H9 (cell line): Measurements from ENCODE around the gene NEIL1. TPM values are rescaled to one million over a fixed set of nuclear protein-coding genes. Genes with fewer than 3 reads are reported as not detected.

ENCODE experiments used
- DNase-seq: peaks from one replicate; pipeline ENCODE4 v3.0.0-alpha.2; 2017
- H2AFZ ChIP-seq: one replicate; pipeline ENCODE4 v1.6.1; 2013; ENCODE audit warnings: mild to moderate bottlenecking, low read length, control low read depth, moderate library complexity
- H2AK5ac ChIP-seq: 2 replicates; pipeline ENCODE4 v1.6.1; 2013; ENCODE audit warnings: low read length, control low read depth, mixed read lengths; ENCODE audit not compliant: insufficient read length
- H2BK120ac ChIP-seq: one replicate; pipeline ENCODE4 v1.6.1; 2013; ENCODE audit warnings: low read depth, mild to moderate bottlenecking, low read length, control low read depth, inconsistent platforms; ENCODE audit not compliant: poor library complexity, severe bottlenecking
- H2BK12ac ChIP-seq: 2 replicates; pipeline ENCODE4 v1.6.1; 2013; ENCODE audit warnings: low read length, control low read depth, mixed read lengths, low read depth; ENCODE audit not compliant: insufficient read length
- H2BK15ac ChIP-seq: 2 replicates; pipeline ENCODE4 v1.6.1; 2013; ENCODE audit warnings: low read depth, low read length, control low read depth
- H2BK20ac ChIP-seq: one replicate; pipeline ENCODE4 v1.6.1; 2013; ENCODE audit warnings: low read depth, mild to moderate bottlenecking, low read length, control low read depth, inconsistent platforms; ENCODE audit not compliant: poor library complexity, severe bottlenecking
- H2BK5ac ChIP-seq: 2 replicates; pipeline ENCODE4 v1.6.1; 2013; ENCODE audit warnings: low read length, control low read depth, mixed read lengths; ENCODE audit not compliant: insufficient read length
- H3K14ac ChIP-seq: 2 replicates; pipeline ENCODE4 v1.6.1; 2013; ENCODE audit warnings: low read length, control low read depth; ENCODE audit not compliant: insufficient read depth
- H3K18ac ChIP-seq: 2 replicates; pipeline ENCODE4 v1.6.1; 2013; ENCODE audit warnings: low read depth, mild to moderate bottlenecking, mixed read lengths, low read length, control low read depth; ENCODE audit not compliant: insufficient read length
- H3K23ac ChIP-seq: 2 replicates; pipeline ENCODE4 v1.6.1; 2013; ENCODE audit warnings: low read length, control low read depth, mixed read lengths, low read depth; ENCODE audit not compliant: insufficient read length
- H3K23me2 ChIP-seq: 2 replicates; pipeline ENCODE4 v1.6.1; 2013; ENCODE audit warnings: low read depth, mild to moderate bottlenecking, mixed read lengths, low read length, control low read depth; ENCODE audit not compliant: insufficient read length, poor library complexity, severe bottlenecking
- H3K27ac ChIP-seq: 2 replicates; pipeline ENCODE4 v1.5.1; 2013; ENCODE audit warnings: low read length, control low read depth, mixed read lengths, low read depth; ENCODE audit not compliant: insufficient read length
- H3K27me3 ChIP-seq: 2 replicates; pipeline ENCODE4 v1.6.1; 2013; ENCODE audit warnings: low read length, control low read depth, inconsistent platforms; ENCODE audit not compliant: insufficient read depth
- H3K4ac ChIP-seq: 2 replicates; pipeline ENCODE4 v1.6.1; 2013; ENCODE audit warnings: low read depth, mild to moderate bottlenecking, control low read depth, inconsistent platforms, low read length, moderate library complexity
- H3K4me1 ChIP-seq: 2 replicates; pipeline ENCODE4 v1.6.1; 2013; ENCODE audit warnings: low read length, control low read depth, inconsistent platforms; ENCODE audit not compliant: insufficient read depth
- H3K4me2 ChIP-seq: 2 replicates; pipeline ENCODE4 v1.6.1; 2013; ENCODE audit warnings: low read length, control low read depth, mixed read lengths; ENCODE audit not compliant: insufficient read length, insufficient read depth
- H3K56ac ChIP-seq: 2 replicates; pipeline ENCODE4 v1.6.1; 2013; ENCODE audit warnings: low read depth, mild to moderate bottlenecking, mixed read lengths, low read length, control low read depth; ENCODE audit not compliant: insufficient read length
- H3K79me1 ChIP-seq: 2 replicates; pipeline ENCODE4 v1.6.1; 2013; ENCODE audit warnings: low read depth, mild to moderate bottlenecking, moderate library complexity, low read length, control low read depth, inconsistent platforms; ENCODE audit not compliant: insufficient read depth, poor library complexity, severe bottlenecking
- H3K79me2 ChIP-seq: 2 replicates; pipeline ENCODE4 v1.6.1; 2013; ENCODE audit warnings: low read length, control low read depth, inconsistent platforms; ENCODE audit not compliant: insufficient read depth
- H3K9ac ChIP-seq: 2 replicates; pipeline ENCODE4 v1.6.1; 2013; ENCODE audit warnings: low read length, control low read depth, mixed read lengths; ENCODE audit not compliant: insufficient read length; ENCODE audit errors: extremely low read depth
- H3K9me3 ChIP-seq: one replicate; pipeline ENCODE4 v1.6.1; 2013; ENCODE audit warnings: low read depth, low read length, inconsistent platforms; ENCODE audit not compliant: control insufficient read depth
- H3T11ph ChIP-seq: one replicate; pipeline ENCODE4 v1.6.1; 2013; ENCODE audit warnings: mild to moderate bottlenecking, low read length, control low read depth, inconsistent platforms
- H4K20me1 ChIP-seq: one replicate; pipeline ENCODE4 v1.6.1; 2013; ENCODE audit not compliant: control insufficient read depth, insufficient read length, insufficient read depth
- H4K5ac ChIP-seq: 2 replicates; pipeline ENCODE4 v1.6.1; 2013; ENCODE audit warnings: low read depth, mild to moderate bottlenecking, mixed read lengths, low read length, control low read depth; ENCODE audit not compliant: insufficient read length
- H4K8ac ChIP-seq: replicated peaks from 2 replicates; pipeline ENCODE4 v1.6.1; 2013; ENCODE audit warnings: low read length, control low read depth, mixed read lengths, low read depth; ENCODE audit not compliant: insufficient read length
- H4K91ac ChIP-seq: 2 replicates; pipeline ENCODE4 v1.6.1; 2013; ENCODE audit warnings: low read depth, mild to moderate bottlenecking, moderate library complexity, mixed read lengths, low read length, control low read depth; ENCODE audit not compliant: insufficient read length
- H3K27ac Mint-ChIP-seq, 3 experiments: 2 replicates in 2 of 3; 3 replicates in 1 of 3; pipeline ENCODE4 v1.8.0; 2020 to 2021; ENCODE audit warnings: mixed read lengths in 3 of 3, mild to moderate bottlenecking in 1 of 3, moderate library complexity in 1 of 3
- H3K27me3 Mint-ChIP-seq: 2 replicates; pipeline ENCODE4 v1.8.0; 2021; ENCODE audit warnings: low read depth, mild to moderate bottlenecking, moderate library complexity, mixed read lengths
- H3K36me3 Mint-ChIP-seq, 3 experiments: 2 replicates in 2 of 3; 3 replicates in 1 of 3; pipeline ENCODE4 v1.8.0; 2020 to 2021; ENCODE audit warnings: low read depth in 3 of 3, mixed read lengths in 3 of 3; ENCODE audit not compliant: insufficient read depth in 1 of 3
- H3K4me1 Mint-ChIP-seq, 2 experiments: 2 replicates each; pipeline ENCODE4 v1.8.0; 2020; ENCODE audit warnings: mixed read lengths in 2 of 2
- H3K4me3 Mint-ChIP-seq, 2 experiments: 2 replicates in 1 of 2; 3 replicates in 1 of 2; pipeline ENCODE4 v1.8.0; 2020 to 2021; ENCODE audit warnings: mild to moderate bottlenecking in 2 of 2, mixed read lengths in 2 of 2, moderate library complexity in 1 of 2
- H3K9me3 Mint-ChIP-seq, 2 experiments: 2 replicates in 1 of 2; 3 replicates in 1 of 2; pipeline ENCODE4 v1.8.0; 2020; ENCODE audit warnings: mild to moderate bottlenecking in 2 of 2, mixed read lengths in 2 of 2, moderate library complexity in 1 of 2
- WGBS: extraction: QIAGEN DNeasy Blood & Tissue Kit; methylation state at CpG from one replicate; pipeline ENCODE4 v1.1.7; 2013; ENCODE audit warnings: missing lambda C conversion rate, low lambda C conversion rate, mixed read lengths; ENCODE audit not compliant: insufficient read length; ENCODE audit errors: extremely low coverage; 5-methylcytosine and 5-hydroxymethylcytosine counted together
- total RNA-seq: library from RNA; stranded (reverse); gene quantifications from 2 replicates; pipeline ENCODE4 v1.2.1, GENCODE V29; 2021
- TF ChIP-seq, protein P1 (sequence below): fragments of 200-600 bp; sonication (generic); conservative IDR thresholded peaks from 3 replicates; pipeline ENCODE4 v1.8.0; 2021; ENCODE audit warnings: antibody characterized with exemption, mild to moderate bottlenecking

Gene NEIL1
- total RNA-seq, 1 experiment from 2014 or later = 16.5 TPM

GRCh38 chr15:75356517-75356916 lies 9.7 kb downstream of the NEIL1 start:
- no peak overlapping the region for H3K4me3 Mint-ChIP-seq
- Histone ChIP-seq H2AK5ac (no peak overlapping the region), H3K79me1 (no peaks in the 10 kb centered on the region), H3K23me2 (no peaks in the 10 kb centered on the region), H3K9me3 (no peaks in the 10 kb centered on the region), H3K79me2 (no peaks in the 10 kb centered on the region), H4K91ac (no peak overlapping the region), H4K5ac (no peak overlapping the region), H3K4ac (no peak overlapping the region), H3K9ac (no peak overlapping the region), H2BK20ac (no peak overlapping the region), H4K8ac (no peak overlapping the region), H2BK12ac (no peak overlapping the region), H3K56ac (no peak overlapping the region), H3K23ac (no peak overlapping the region), H3K4me2 (no peak overlapping the region), H2BK5ac (no peak overlapping the region), H3K14ac (no peak overlapping the region), H2AFZ (no peak overlapping the region), H2BK120ac (no peak overlapping the region), H3K18ac (no peak overlapping the region), H3K4me1 (no peaks in the 10 kb centered on the region), H3K27me3 (no peaks in the 10 kb centered on the region), H3K27ac (no peak overlapping the region), H3T11ph (no peak overlapping the region), H4K20me1 (no peaks in the 10 kb centered on the region), H2BK15ac (no peak overlapping the region)
- TF ChIP-seq, protein P1, sequence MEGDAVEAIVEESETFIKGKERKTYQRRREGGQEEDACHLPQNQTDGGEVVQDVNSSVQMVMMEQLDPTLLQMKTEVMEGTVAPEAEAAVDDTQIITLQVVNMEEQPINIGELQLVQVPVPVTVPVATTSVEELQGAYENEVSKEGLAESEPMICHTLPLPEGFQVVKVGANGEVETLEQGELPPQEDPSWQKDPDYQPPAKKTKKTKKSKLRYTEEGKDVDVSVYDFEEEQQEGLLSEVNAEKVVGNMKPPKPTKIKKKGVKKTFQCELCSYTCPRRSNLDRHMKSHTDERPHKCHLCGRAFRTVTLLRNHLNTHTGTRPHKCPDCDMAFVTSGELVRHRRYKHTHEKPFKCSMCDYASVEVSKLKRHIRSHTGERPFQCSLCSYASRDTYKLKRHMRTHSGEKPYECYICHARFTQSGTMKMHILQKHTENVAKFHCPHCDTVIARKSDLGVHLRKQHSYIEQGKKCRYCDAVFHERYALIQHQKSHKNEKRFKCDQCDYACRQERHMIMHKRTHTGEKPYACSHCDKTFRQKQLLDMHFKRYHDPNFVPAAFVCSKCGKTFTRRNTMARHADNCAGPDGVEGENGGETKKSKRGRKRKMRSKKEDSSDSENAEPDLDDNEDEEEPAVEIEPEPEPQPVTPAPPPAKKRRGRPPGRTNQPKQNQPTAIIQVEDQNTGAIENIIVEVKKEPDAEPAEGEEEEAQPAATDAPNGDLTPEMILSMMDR = no peak
- no peak overlapping the region for H3K27ac Mint-ChIP-seq
- no peaks in the 10 kb centered on the region for H3K4me1 Mint-ChIP-seq
- DNase-seq = no peak
- peaks cover 7 to 29% (median 27%) of the 10 kb centered on the region in 3 experiments; a peak in 6 of 7 replicates for H3K36me3 Mint-ChIP-seq
- H3K9me3 Mint-ChIP-seq = no peaks in the 10 kb centered on the region
- WGBS = no CpG with 5 or more reads among the region's 20 CpGs
- no peaks in the 10 kb centered on the region for H3K27me3 Mint-ChIP-seq
